Renal cortical epithelial cell (primary cell): ENCODE data around the gene TRPT1. TPM values are rescaled to one million over a fixed set of nuclear protein-coding genes. Genes with fewer than 3 reads are reported as not detected.

ENCODE experiments used
- DNase-seq: peaks from one replicate; pipeline ENCODE4 v3.0.0-alpha.2; 2011; ENCODE audit warnings: low read depth
- total RNA-seq: library from RNA; depleted of rRNA; stranded (reverse); fragments of >200 nt; gene quantifications from 2 replicates; pipeline ENCODE4 v1.2.3, GENCODE V29; 2014

Gene TRPT1
- total RNA-seq, 1 donor from 2014 or later: 37.0 TPM

- DNase-seq: peak; percentile 85
These were observed 4.4 kb upstream of the TRPT1 start, which contains the start of gene DNAJC4 for GRCh38 chr11:64230171-64230984. Gene DNAJC4 (plus strand): TSS chr11:64230548. CDS start chr11:64230855, 307 bp downstream.

GRCh38 chr11:64229744-64230170 lies 3.8 kb upstream of the TRPT1 start:
- DNase-seq: no peak

- DNase-seq: no peak
These were observed 3.2 kb upstream of the TRPT1 start for GRCh38 chr11:64229090-64229743.

- DNase-seq: no peak
These were observed 1.5 kb upstream of the TRPT1 start for GRCh38 chr11:64227405-64227956.

- no peak for DNase-seq
These were observed 593 bp upstream of the TRPT1 start for GRCh38 chr11:64226507-64227051.

DNA sequence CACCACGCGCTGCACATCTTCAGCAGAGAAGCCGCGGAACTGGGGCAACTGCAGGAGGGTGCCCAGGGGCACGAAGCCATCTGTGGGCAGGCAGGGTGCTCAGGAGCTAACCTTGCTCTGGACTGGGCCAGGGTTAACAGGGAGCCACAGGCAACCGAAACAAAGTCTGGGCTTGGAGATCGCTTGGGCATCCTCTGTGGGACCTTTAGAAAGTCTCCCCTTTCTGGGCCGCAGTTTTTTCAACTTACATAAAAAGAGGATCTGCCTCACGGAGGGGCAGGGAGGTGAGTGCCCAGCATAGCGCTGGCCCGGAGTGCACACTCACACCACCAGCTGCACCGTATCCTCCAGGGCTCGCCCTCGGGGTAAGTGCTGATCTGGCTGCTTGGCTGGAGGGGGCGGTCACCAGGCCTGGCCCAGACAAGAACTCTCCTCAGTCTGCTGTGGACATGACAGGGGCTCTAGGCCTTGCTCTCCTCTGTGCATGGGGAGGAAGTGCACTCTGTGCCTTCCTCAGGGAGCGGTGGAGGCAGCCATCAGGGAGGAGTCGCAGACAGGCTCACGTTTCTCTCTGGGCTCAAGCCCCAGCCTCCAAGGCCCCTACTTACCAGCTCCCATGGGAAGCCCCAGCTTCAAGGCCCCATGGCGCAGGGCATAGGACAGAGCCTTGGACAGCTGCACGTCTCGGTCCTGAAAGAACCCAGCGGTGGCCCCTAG lies 937 bp downstream of the TRPT1 start:
- DNase-seq: no peak

GRCh38 chr11:64224151-64224890 lies 1.7 kb downstream of the TRPT1 start:
- DNase-seq: no peak

DNA sequence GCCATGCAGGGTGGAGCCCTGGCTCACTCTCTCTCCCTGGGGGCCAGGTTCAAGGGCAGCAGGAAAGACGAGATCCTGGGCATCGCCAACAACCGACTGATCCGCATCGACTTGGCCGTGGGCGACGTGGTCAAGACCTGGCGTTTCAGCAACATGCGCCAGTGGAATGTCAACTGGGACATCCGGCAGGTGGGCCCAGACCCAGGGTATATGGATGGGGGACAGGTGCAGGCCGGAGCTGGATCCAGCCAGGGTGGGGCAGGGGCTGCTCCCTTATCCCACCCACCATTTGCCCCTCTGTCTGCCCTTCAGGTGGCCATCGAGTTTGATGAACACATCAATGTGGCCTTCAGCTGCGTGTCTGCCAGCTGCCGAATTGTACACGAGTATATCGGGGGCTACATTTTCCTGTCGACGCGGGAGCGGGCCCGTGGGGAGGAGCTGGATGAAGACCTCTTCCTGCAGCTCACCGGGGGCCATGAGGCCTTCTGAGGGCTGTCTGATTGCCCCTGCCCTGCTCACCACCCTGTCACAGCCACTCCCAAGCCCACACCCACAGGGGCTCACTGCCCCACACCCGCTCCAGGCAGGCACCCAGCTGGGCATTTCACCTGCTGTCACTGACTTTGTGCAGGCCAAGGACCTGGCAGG lies 2.9 kb downstream of the TRPT1 start:
- no peak for DNase-seq

GRCh38 chr11:64222651-64223000 lies 3.4 kb downstream of the TRPT1 start:
- DNase-seq: no peak

DNA sequence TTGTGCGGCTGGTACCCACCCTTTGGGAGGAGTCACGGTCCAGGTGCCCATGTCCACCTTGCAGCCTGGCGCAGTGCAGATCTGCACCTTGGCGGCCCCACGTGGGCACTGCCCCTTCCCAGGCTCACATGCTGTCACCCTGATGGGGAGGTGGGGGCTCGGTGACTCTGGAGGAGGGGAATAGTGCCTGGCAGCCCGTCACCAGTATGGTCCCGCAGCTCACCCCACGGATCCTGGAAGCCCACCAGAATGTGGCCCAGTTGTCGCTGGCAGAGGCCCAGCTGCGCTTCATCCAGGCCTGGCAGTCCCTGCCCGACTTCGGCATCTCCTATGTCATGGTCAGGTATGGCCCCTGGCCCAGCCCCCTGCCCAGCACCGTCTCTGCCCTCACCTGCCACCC lies 5.2 kb downstream of the TRPT1 start:
- no peak for DNase-seq

DNA sequence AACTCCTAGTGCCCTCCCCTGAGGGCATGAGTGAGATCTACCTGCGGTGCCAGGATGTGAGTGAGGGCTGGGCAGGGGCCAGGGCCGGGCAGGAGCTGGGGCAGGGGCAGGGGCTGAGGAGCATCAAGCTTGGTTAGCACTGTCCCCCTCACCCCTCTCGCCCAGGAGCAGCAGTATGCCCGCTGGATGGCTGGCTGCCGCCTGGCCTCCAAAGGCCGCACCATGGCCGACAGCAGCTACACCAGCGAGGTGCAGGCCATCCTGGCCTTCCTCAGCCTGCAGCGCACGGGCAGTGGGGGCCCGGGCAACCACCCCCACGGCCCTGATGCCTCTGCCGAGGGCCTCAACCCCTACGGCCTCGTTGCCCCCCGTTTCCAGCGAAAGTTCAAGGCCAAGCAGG lies 5.7 kb downstream of the TRPT1 start:
- DNase-seq: no peak

DNA sequence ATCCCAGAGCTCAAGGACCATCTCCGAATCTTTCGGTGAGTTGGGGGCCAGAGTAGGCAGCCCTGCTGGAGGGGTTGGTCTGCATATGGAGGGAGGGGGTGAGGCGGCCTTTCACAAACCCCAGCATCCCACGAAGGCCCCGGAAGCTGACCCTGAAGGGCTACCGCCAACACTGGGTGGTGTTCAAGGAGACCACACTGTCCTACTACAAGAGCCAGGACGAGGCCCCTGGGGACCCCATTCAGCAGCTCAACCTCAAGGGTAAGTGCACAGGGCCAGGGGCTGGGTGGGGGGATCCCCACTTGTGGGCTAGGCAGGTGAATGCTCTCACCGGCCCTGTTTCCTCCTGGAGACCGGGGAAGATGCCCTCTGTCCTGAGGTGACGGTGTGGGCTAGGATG lies 6.2 kb downstream of the TRPT1 start:
- no peak for DNase-seq

DNA sequence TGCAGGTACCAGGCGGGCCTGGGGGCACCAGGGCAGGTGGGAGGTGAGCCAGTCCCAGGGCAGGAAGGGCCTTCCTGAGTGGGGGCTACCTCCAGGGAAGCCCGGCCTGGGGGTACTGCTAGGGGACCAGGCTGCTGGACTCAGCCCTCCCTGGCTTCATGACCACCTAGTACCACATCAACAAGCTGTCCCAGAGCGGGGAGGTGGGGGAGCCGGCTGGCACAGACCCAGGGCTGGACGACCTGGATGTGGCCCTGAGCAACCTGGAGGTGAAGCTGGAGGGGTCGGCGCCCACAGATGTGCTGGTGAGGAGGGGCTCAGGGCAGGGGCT lies 6.7 kb downstream of the TRPT1 start:
- no peak for DNase-seq

GRCh38 chr11:64218628-64219353 lies 7.2 kb downstream of the TRPT1 start:
- no peak for DNase-seq

DNA sequence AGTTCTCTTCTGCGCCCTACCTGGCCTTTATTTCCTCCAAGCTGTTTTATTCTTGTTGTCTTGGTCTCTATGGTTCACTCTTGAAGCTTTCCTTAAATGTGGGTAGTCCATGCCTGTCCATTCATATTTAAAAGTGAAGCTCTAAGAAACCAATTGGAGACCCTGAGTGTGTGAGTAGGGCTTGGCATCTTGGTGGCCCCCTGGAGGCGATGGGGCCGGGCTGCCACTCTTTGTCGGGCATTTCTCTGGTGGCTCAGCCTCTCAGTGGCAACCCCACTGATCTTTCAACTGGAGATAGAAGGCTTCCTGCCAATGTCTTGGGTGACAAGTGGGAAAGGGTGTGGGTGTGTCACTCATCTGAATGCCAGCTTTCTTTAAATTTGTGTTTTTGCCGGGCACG lies 9.1 kb downstream of the TRPT1 start:
- no peak for DNase-seq

DNA sequence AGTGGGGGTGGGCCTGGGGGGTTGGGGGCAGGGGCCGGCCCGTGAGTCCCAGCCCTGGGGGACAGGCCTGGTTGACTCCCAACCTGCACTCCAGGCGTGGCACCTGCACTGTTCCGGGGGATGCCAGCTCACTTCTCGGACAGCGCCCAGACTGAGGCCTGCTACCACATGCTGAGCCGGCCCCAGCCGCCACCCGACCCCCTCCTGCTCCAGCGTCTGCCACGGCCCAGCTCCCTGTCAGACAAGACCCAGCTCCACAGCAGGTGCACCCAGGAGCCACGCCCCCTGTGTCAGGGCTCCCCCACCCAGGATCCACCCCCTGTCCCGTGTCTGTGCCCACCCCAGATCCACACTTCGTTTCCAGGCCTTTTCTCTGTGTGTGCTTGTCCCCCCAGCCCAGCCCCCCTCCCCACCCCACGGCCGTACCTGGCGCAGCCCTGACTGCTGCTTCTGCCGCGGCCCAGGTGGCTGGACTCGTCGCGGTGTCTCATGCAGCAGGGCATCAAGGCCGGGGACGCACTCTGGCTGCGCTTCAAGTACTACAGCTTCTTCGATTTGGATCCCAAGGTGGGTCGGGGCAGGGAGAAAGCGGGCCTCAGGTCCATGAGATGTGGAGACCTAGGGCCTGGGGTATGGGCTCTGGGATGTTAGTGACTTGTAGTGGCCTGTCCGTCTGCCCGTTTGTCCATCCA lies 14.7 kb downstream of the TRPT1 start:
- no peak for DNase-seq

- no peak for DNase-seq
These were observed 15.5 kb downstream of the TRPT1 start for GRCh38 chr11:64210301-64211020.

GRCh38 chr11:64209563-64209843 lies 16.5 kb downstream of the TRPT1 start:
- no peak for DNase-seq
